GM23248 (cell line): Measurements from ENCODE around the gene NECAP2. TPM values are rescaled to one million over a fixed set of nuclear protein-coding genes. Genes with fewer than 3 reads are reported as not detected.

ENCODE experiments used
- DNase-seq: peaks from one replicate; pipeline ENCODE4 v3.0.0-alpha.2; 2015
- H2AFZ ChIP-seq: fragments of 200-600 bp; sonication (generic); 2 replicates; pipeline ENCODE4 v1.6.1; 2016; ENCODE audit warnings: antibody characterized with exemption
- H3F3A ChIP-seq: fragments of 200-600 bp; sonication (generic); 2 replicates; pipeline ENCODE4 v1.6.1; 2016; ENCODE audit warnings: mild to moderate bottlenecking, antibody characterized with exemption, mixed run types; ENCODE audit not compliant: insufficient read depth
- H3K27ac ChIP-seq: fragments of 200-600 bp; sonication (generic); 2 replicates; pipeline ENCODE4 v1.5.1; 2016; ENCODE audit warnings: mild to moderate bottlenecking
- H3K27me3 ChIP-seq: fragments of 200-600 bp; sonication (generic); replicated peaks from 2 replicates; pipeline ENCODE4 v1.6.1; 2016; ENCODE audit warnings: mild to moderate bottlenecking; ENCODE audit not compliant: insufficient read depth
- H3K36me3 ChIP-seq: fragments of 200-600 bp; sonication (generic); 2 replicates; pipeline ENCODE4 v1.6.1; 2016; ENCODE audit warnings: low read depth, mild to moderate bottlenecking
- H3K4me1 ChIP-seq: fragments of 200-600 bp; sonication (generic); 2 replicates; pipeline ENCODE4 v1.6.1; 2016; ENCODE audit warnings: mild to moderate bottlenecking; ENCODE audit not compliant: insufficient read depth
- H3K4me2 ChIP-seq: fragments of 200-600 bp; sonication (generic); one replicate; pipeline ENCODE4 v1.6.1; 2016; ENCODE audit warnings: mild to moderate bottlenecking; ENCODE audit not compliant: unreplicated experiment
- H3K4me3 ChIP-seq: fragments of 200-600 bp; sonication (generic); 2 replicates; pipeline ENCODE4 v1.5.1; 2016; ENCODE audit warnings: mild to moderate bottlenecking
- H3K79me2 ChIP-seq: fragments of 200-600 bp; sonication (generic); 2 replicates; pipeline ENCODE4 v1.6.1; 2016; ENCODE audit warnings: mild to moderate bottlenecking; ENCODE audit not compliant: insufficient read depth
- H3K9ac ChIP-seq: fragments of 200-600 bp; sonication (generic); 2 replicates; pipeline ENCODE4 v1.6.1; 2016; ENCODE audit warnings: mild to moderate bottlenecking
- H3K9me2 ChIP-seq: fragments of 200-600 bp; sonication (generic); 2 replicates; pipeline ENCODE4 v1.6.1; 2016; ENCODE audit warnings: mixed run types, mild to moderate bottlenecking, moderate library complexity; ENCODE audit not compliant: insufficient read depth
- H3K9me3 ChIP-seq: fragments of 200-600 bp; sonication (generic); one replicate; pipeline ENCODE4 v1.6.1; 2017; ENCODE audit warnings: low read depth
- H4K20me1 ChIP-seq: fragments of 200-600 bp; sonication (generic); 2 replicates; pipeline ENCODE4 v1.6.0; 2016; ENCODE audit not compliant: insufficient read depth
- EZH2 ChIP-seq: fragments of 200-600 bp; sonication (generic); IDR thresholded peaks from 2 replicates; pipeline ENCODE4 v1.6.1; 2018; ENCODE audit warnings: antibody characterized with exemption, mild to moderate bottlenecking; ENCODE audit not compliant: insufficient read depth, poor library complexity, severe bottlenecking
- EZH2phosphoT487 ChIP-seq: fragments of 200-600 bp; sonication (generic); IDR thresholded peaks from 2 replicates; pipeline ENCODE4 v1.6.1; 2018; ENCODE audit warnings: antibody characterized with exemption, moderate library complexity, mild to moderate bottlenecking, low read depth; ENCODE audit not compliant: insufficient read depth
- WGBS, 2 experiments: methylation state at CpG; one replicate each; pipeline ENCODE4 v1.1.6; 2015 to 2017; ENCODE audit warnings: low lambda C conversion rate in 2 of 2, low coverage in 1 of 2; ENCODE audit errors: missing lambda C conversion rate in 2 of 2; 5-methylcytosine and 5-hydroxymethylcytosine counted together
- in situ Hi-C: fragments of 300-500 bp; cut with MboI; formaldehyde crosslinking; loops from 2 replicates; pipeline ENCODE4 v1.15.0; 2020
- polyA plus RNA-seq: library from polyadenylated mRNA; unstranded; fragments of >200 nt; fragmentation: Nextera tagmentation; extraction: Ambion mirVana; gene quantifications from 2 replicates; pipeline ENCODE4 v1.2.1, GENCODE V29; 2016
- total RNA-seq: library from RNA; depleted of rRNA; stranded (reverse); fragments of >200 nt; shearing (Covaris generic); gene quantifications from 2 replicates; pipeline ENCODE4 v1.2.3, GENCODE V29; 2014

NECAP2 gene
- total and polyA plus RNA-seq, 2 experiments from 2014 or later: 102 to 117 TPM

GRCh38 chr1:16420424-16421118 is 20.0 kb upstream of the NECAP2 start:
- H3K4me2 ChIP-seq: no peak overlapping the region
- 53 to 55% methylated on average over 9 of the region's 9 CpGs for WGBS, 2 experiments
- no peaks in the 10 kb centered on the region for H3F3A ChIP-seq
- no peaks in the 10 kb centered on the region for H3K27me3 ChIP-seq
- H3K9ac ChIP-seq: no peak overlapping the region
- DNase-seq: no peak
- TF ChIP-seq EZH2 (no peak), EZH2phosphoT487 (no peak)
- H3K9me2 ChIP-seq: no peaks in the 10 kb centered on the region
- H2AFZ ChIP-seq: no peak overlapping the region
- no peaks in the 10 kb centered on the region for H3K79me2 ChIP-seq
- in situ Hi-C loops: no loop called here
- no peak overlapping the region for H3K4me3 ChIP-seq
- H3K27ac ChIP-seq: no peak overlapping the region
- H3K36me3 ChIP-seq: no peaks in the 10 kb centered on the region
- no peaks in the 10 kb centered on the region for H3K4me1 ChIP-seq
- H3K9me3 ChIP-seq: no peaks in the 10 kb centered on the region
- no peaks in the 10 kb centered on the region for H4K20me1 ChIP-seq

- H3K9ac ChIP-seq: no peak overlapping the region
- H3K36me3 ChIP-seq: no peaks in the 10 kb centered on the region
- no peaks in the 10 kb centered on the region for H3F3A ChIP-seq
- H3K27me3 ChIP-seq: no peaks in the 10 kb centered on the region
- TF ChIP-seq EZH2 (no peak), EZH2phosphoT487 (no peak)
- no peak overlapping the region for H3K27ac ChIP-seq
- no peaks in the 10 kb centered on the region for H3K79me2 ChIP-seq
- no peaks in the 10 kb centered on the region for H3K4me1 ChIP-seq
- in situ Hi-C loops: no loop called here
- no peaks in the 10 kb centered on the region for H3K9me2 ChIP-seq
- H3K4me3 ChIP-seq: no peak overlapping the region
- no peak overlapping the region for H3K4me2 ChIP-seq
- no peaks in the 10 kb centered on the region for H4K20me1 ChIP-seq
- no peak overlapping the region for H2AFZ ChIP-seq
- no peaks in the 10 kb centered on the region for H3K9me3 ChIP-seq
- DNase-seq: no peak
- WGBS, 2 experiments: 70 to 77% methylated on average over 6 to 7 of the region's 7 CpGs
These were observed 19.3 kb upstream of the NECAP2 start for GRCh38 chr1:16421201-16421600.

- H3K4me2 ChIP-seq: no peak overlapping the region
- H3K27me3 ChIP-seq: no peaks in the 10 kb centered on the region
- H3K9me2 ChIP-seq: no peaks in the 10 kb centered on the region
- no peak overlapping the region for H3K9ac ChIP-seq
- TF ChIP-seq EZH2phosphoT487: no peak
- TF ChIP-seq EZH2: no peak
- H3K79me2 ChIP-seq: no peaks in the 10 kb centered on the region
- H3K4me1 ChIP-seq: no peaks in the 10 kb centered on the region
- DNase-seq: no peak
- no peaks in the 10 kb centered on the region for H3K36me3 ChIP-seq
- H3K4me3 ChIP-seq: no peak overlapping the region
- in situ Hi-C loops: no loop called here
- H3K27ac ChIP-seq: no peak overlapping the region
- H2AFZ ChIP-seq: no peak overlapping the region
- H3F3A ChIP-seq: no peaks in the 10 kb centered on the region
- WGBS, 2 experiments: 64 to 66% methylated on average over 7 of the region's 7 CpGs
- no peaks in the 10 kb centered on the region for H4K20me1 ChIP-seq
- no peaks in the 10 kb centered on the region for H3K9me3 ChIP-seq
These were observed 18.5 kb upstream of the NECAP2 start for GRCh38 chr1:16422041-16422440.

- WGBS, 2 experiments: 82 to 83% methylated on average over 10 of the region's 10 CpGs
- H3K4me2 ChIP-seq: no peak overlapping the region
- H3F3A ChIP-seq: no peaks in the 10 kb centered on the region
- DNase-seq: no peak
- H4K20me1 ChIP-seq: no peaks in the 10 kb centered on the region
- no peak overlapping the region for H3K4me3 ChIP-seq
- in situ Hi-C loops: no loop called here
- no peak overlapping the region for H3K27ac ChIP-seq
- H3K9me2 ChIP-seq: no peaks in the 10 kb centered on the region
- no peaks in the 10 kb centered on the region for H3K4me1 ChIP-seq
- H3K9ac ChIP-seq: no peak overlapping the region
- TF ChIP-seq EZH2 (no peak), EZH2phosphoT487 (no peak)
- no peaks in the 10 kb centered on the region for H3K9me3 ChIP-seq
- H3K36me3 ChIP-seq: no peaks in the 10 kb centered on the region
- no peak overlapping the region for H2AFZ ChIP-seq
- no peaks in the 10 kb centered on the region for H3K79me2 ChIP-seq
- H3K27me3 ChIP-seq: no peaks in the 10 kb centered on the region
These were observed 15.1 kb upstream of the NECAP2 start for GRCh38 chr1:16425125-16426025.
